Suprapubic skin (tissue), 4 donors: ENCODE measurements around the gene TBC1D22A.

ENCODE experiments used
- EP300 ChIP-seq: sonication (generic); formaldehyde crosslinking; IDR thresholded peaks from one replicate; pipeline ENCODE4 v1.6.1; 2017; ENCODE audit warnings: antibody characterized with exemption
- POLR2A ChIP-seq, 2 donors: fragments of 450-650 bp; IDR thresholded peaks; one replicate each; pipeline ENCODE4 v1.6.1; 2017; ENCODE audit warnings: antibody characterized with exemption in 2 of 2, mild to moderate bottlenecking in 2 of 2, moderate library complexity in 2 of 2
- POLR2AphosphoS5 ChIP-seq, 3 donors: sonication (generic); formaldehyde crosslinking; IDR thresholded peaks; one replicate each; pipeline ENCODE4 v1.6.1; 2017; ENCODE audit warnings: antibody characterized with exemption in 3 of 3
- TF ChIP-seq, protein P1 (sequence below), 2 donors: fragments of 200-600 bp in 1 of 2; fragments of 450-650 bp in 1 of 2; sonication (generic) in 1 of 2; IDR thresholded peaks; one replicate each; pipeline ENCODE4 v1.5.1; 2016 to 2019; ENCODE audit warnings: antibody characterized with exemption in 2 of 2, mild to moderate bottlenecking in 1 of 2, moderate library complexity in 1 of 2

DNA sequence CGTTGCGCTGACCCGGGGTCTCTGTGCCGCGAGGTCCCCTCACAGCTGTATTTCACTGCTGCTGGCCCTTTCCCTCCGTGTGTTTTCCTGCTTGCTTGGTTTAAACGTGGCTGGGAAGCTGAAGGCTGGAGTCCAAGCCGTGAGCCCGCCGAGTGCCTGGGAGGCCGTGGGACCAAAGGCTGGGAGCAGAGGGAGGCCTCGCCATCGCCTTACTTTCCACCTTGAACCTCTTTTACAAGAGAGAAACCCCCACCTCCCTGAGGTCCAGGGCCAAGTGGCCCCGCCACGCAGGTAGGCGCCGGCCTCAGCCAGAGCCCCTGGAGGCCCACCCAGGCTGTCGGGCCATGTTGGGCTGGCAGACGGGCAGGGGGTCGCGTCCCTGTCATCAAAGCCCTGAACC is 411.6 kb downstream of the TBC1D22A start:
- TF ChIP-seq, protein P1, sequence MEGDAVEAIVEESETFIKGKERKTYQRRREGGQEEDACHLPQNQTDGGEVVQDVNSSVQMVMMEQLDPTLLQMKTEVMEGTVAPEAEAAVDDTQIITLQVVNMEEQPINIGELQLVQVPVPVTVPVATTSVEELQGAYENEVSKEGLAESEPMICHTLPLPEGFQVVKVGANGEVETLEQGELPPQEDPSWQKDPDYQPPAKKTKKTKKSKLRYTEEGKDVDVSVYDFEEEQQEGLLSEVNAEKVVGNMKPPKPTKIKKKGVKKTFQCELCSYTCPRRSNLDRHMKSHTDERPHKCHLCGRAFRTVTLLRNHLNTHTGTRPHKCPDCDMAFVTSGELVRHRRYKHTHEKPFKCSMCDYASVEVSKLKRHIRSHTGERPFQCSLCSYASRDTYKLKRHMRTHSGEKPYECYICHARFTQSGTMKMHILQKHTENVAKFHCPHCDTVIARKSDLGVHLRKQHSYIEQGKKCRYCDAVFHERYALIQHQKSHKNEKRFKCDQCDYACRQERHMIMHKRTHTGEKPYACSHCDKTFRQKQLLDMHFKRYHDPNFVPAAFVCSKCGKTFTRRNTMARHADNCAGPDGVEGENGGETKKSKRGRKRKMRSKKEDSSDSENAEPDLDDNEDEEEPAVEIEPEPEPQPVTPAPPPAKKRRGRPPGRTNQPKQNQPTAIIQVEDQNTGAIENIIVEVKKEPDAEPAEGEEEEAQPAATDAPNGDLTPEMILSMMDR (IDR thresholded peaks at IDR 0.05) = no peak
- TF ChIP-seq POLR2AphosphoS5 (IDR thresholded peaks at IDR 0.05) (no peak), POLR2A (IDR thresholded peaks at IDR 0.05) (no peak), EP300 (no peak)
